Upper lobe of right lung (tissue), 1 donor: ENCODE results near the gene RPTOR. TPM values are rescaled to one million over a fixed set of nuclear protein-coding genes. Genes with fewer than 3 reads are reported as not detected.
A peak's percentile ranks its signal among the peaks of the same experiment; 100 is the strongest.

ENCODE experiments used
- ATAC-seq: fragments of 200-7000 bp; cut with Tn5 transposase; one replicate; pipeline ENCODE4 v1.9.1; 2020; ENCODE audit warnings: mild to moderate bottlenecking, moderate library complexity
- DNase-seq: peaks from one replicate; pipeline ENCODE4 v3.0.0-alpha.2; 2020
- H3K27ac ChIP-seq: fragments of 200-600 bp; one replicate; pipeline ENCODE4 v1.8.0; 2022
- H3K27me3 ChIP-seq: fragments of 200-600 bp; one replicate; pipeline ENCODE4 v1.8.0; 2022; ENCODE audit warnings: mild to moderate bottlenecking
- H3K36me3 ChIP-seq: fragments of 200-600 bp; one replicate; pipeline ENCODE4 v1.8.0; 2022
- H3K4me1 ChIP-seq: fragments of 200-600 bp; one replicate; pipeline ENCODE4 v1.8.0; 2022
- H3K4me3 ChIP-seq: fragments of 200-600 bp; one replicate; pipeline ENCODE4 v1.8.0; 2022; ENCODE audit warnings: mild to moderate bottlenecking
- H3K9me3 ChIP-seq: fragments of 200-600 bp; one replicate; pipeline ENCODE4 v1.8.0; 2022
- intact Hi-C: fragments of 100-400 bp; cut with DNase I; formaldehyde crosslinking; loops from one replicate; pipeline ENCODE4 v1.11.0; 2022
- total RNA-seq: library from RNA; stranded (reverse); fragmentation: NEBNext Ultra II Directional; extraction: Animal tissue kit (Norgen Biotek cat#: 25700); gene quantifications from one replicate; pipeline ENCODE4 v1.2.1, GENCODE V29; 2021
- TF ChIP-seq, protein P1 (sequence below): fragments of 200-600 bp; IDR thresholded peaks from one replicate; pipeline ENCODE4 v1.8.0; 2022; ENCODE audit warnings: antibody characterized with exemption
- donor health status: DM: no; HTN: yes; CAD: no; lungs with severe emphysema.

Gene RPTOR
- total RNA-seq, 1 donor from 2014 or later, result 35.4 TPM

GRCh38 chr17:80703142-80703478 lies 158.5 kb downstream of the RPTOR start:
- no peaks in the 10 kb centered on the region for H3K36me3 ChIP-seq
- ATAC-seq (no peak), DNase-seq (no peak)
- no peak overlapping the region for H3K27ac ChIP-seq
- no peak overlapping the region for H3K4me3 ChIP-seq
- H3K4me1 ChIP-seq, result no peaks in the 10 kb centered on the region
- TF ChIP-seq, protein P1, sequence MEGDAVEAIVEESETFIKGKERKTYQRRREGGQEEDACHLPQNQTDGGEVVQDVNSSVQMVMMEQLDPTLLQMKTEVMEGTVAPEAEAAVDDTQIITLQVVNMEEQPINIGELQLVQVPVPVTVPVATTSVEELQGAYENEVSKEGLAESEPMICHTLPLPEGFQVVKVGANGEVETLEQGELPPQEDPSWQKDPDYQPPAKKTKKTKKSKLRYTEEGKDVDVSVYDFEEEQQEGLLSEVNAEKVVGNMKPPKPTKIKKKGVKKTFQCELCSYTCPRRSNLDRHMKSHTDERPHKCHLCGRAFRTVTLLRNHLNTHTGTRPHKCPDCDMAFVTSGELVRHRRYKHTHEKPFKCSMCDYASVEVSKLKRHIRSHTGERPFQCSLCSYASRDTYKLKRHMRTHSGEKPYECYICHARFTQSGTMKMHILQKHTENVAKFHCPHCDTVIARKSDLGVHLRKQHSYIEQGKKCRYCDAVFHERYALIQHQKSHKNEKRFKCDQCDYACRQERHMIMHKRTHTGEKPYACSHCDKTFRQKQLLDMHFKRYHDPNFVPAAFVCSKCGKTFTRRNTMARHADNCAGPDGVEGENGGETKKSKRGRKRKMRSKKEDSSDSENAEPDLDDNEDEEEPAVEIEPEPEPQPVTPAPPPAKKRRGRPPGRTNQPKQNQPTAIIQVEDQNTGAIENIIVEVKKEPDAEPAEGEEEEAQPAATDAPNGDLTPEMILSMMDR, result no peak
- intact Hi-C loops, result no loop called here
- no peaks in the 10 kb centered on the region for H3K27me3 ChIP-seq
- H3K9me3 ChIP-seq, result no peaks in the 10 kb centered on the region

DNA sequence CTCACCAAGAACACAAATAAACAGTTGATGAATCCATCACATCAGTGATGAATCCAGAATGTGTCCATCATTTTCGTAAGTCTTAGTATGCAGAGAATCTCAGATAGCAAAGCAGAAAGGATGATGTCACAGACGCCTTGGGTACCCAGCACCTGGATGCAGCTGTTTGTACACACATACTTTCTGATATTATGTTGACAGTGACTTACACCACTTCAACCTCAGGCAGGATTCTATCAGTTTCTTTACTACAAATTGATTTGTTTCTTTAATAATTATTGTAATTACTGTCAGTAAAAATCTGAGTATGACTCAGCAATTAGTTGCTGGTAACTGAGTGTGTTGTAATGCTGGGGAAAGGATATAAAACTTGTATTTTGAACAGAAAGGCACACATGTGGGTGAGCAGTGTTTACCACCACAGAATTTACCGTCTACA lies 159.8 kb downstream of the RPTOR start:
- TF ChIP-seq, protein P1, result no peak
- ATAC-seq, result no peak
- H3K4me3 ChIP-seq, result no peak overlapping the region
- H3K4me1 ChIP-seq, result no peaks in the 10 kb centered on the region
- H3K27ac ChIP-seq, result no peak overlapping the region
- peaks cover 6% of the 10 kb centered on the region for H3K36me3 ChIP-seq
- H3K9me3 ChIP-seq, result no peaks in the 10 kb centered on the region
- intact Hi-C loops, result no loop called here
- no peak for DNase-seq
- H3K27me3 ChIP-seq, result no peaks in the 10 kb centered on the region

DNA sequence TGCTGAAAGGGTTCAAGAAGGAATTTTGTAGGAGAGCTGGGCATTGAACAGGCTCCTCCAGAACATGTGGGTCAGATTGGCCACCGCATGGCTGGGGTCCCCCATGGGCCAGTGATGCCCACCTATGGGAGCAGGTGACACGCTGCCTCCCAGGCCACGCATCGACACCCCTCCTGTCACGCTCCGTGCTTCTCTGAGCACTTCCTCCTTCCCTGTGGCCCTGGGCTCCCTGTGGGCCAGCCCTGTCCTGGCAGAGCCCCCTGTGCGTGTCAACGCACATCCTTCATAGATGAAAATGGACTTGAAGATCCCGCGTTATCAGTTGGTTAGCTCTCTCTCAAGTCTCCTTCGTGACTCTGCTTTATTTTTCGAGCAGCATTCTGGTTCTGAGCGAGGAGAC lies 160.3 kb downstream of the RPTOR start:
- Histone ChIP-seq H3K36me3 (peaks cover 7% of the 10 kb centered on the region), H3K4me1 (no peaks in the 10 kb centered on the region), H3K9me3 (no peaks in the 10 kb centered on the region), H3K27ac (no peak overlapping the region), H3K4me3 (no peak overlapping the region), H3K27me3 (no peaks in the 10 kb centered on the region)
- intact Hi-C loops, result no loop called here
- DNase-seq (no peak), ATAC-seq (no peak)
- TF ChIP-seq, protein P1, result no peak

- Histone ChIP-seq H3K4me3 (no peak overlapping the region), H3K4me1 (no peaks in the 10 kb centered on the region), H3K27ac (no peak overlapping the region), H3K36me3 (peaks cover 7% of the 10 kb centered on the region), H3K27me3 (no peaks in the 10 kb centered on the region), H3K9me3 (no peaks in the 10 kb centered on the region)
- TF ChIP-seq, protein P1, result no peak
- DNase-seq (no peak), ATAC-seq (no peak)
- intact Hi-C loops, result no loop called here
These were observed 161.3 kb downstream of the RPTOR start for GRCh38 chr17:80705988-80706387.

DNA sequence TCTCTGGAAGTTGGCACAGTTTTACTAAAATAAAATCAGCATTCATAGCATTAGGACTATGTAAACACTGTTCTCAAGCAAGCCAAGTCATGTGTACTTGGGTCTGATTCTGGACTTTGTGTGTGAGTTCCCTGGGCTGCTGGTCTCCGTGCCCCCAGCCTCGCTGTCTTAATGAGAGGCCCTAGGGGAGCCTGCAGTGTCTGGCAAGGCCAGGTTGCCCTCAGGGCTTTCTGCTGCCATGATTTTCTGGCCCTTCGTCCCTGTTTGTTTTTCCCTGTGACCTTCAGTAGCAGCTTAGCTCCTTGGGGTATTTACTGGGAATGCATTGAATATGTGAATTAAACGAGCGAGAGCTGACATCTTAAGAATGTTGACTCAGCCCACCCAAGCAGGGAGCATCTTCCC lies 161.8 kb downstream of the RPTOR start:
- no peak overlapping the region for H3K27ac ChIP-seq
- TF ChIP-seq, protein P1, result no peak
- intact Hi-C loops, result no loop called here
- no peaks in the 10 kb centered on the region for H3K4me1 ChIP-seq
- no peaks in the 10 kb centered on the region for H3K27me3 ChIP-seq
- H3K4me3 ChIP-seq, result no peak overlapping the region
- peaks cover 7% of the 10 kb centered on the region for H3K36me3 ChIP-seq
- DNase-seq (no peak), ATAC-seq (no peak)
- no peaks in the 10 kb centered on the region for H3K9me3 ChIP-seq

GRCh38 chr17:80708480-80708879 lies 163.8 kb downstream of the RPTOR start:
- H3K9me3 ChIP-seq, result no peaks in the 10 kb centered on the region
- no peaks in the 10 kb centered on the region for H3K27me3 ChIP-seq
- intact Hi-C loops, result no loop called here
- no peak overlapping the region for H3K4me3 ChIP-seq
- DNase-seq (no peak), ATAC-seq (peak; percentile 23)
- no peak overlapping the region for H3K27ac ChIP-seq
- TF ChIP-seq, protein P1, result no peak
- H3K4me1 ChIP-seq, result no peaks in the 10 kb centered on the region
- H3K36me3 ChIP-seq, result peaks cover 7% of the 10 kb centered on the region
